WTC11 (cell line): ENCODE data around the gene KIF12. TPM values are rescaled to one million over a fixed set of nuclear protein-coding genes. Genes with fewer than 3 reads are reported as not detected.

ENCODE experiments used
- ATAC-seq: fragments of 200-7000 bp; cut with Tn5 transposase; 2 replicates; pipeline ENCODE4 v1.10.0; 2021; ENCODE audit warnings: mild to moderate bottlenecking, moderate library complexity
- CTCF ChIA-PET: fragments of 300-600 bp; sonication (Branson Sonifier 250); formaldehyde crosslinking; loops from one replicate; lab custom pipeline; 2021; ENCODE audit warnings: antibody characterized with exemption; lab: Charles Lee
- POLR2A ChIA-PET: fragments of 350-600 bp; sonication (Branson Sonifier 250); formaldehyde crosslinking; loops from one replicate; lab custom pipeline; 2021; ENCODE audit warnings: antibody characterized with exemption; lab: Charles Lee
- DNase-seq: peaks from one replicate; pipeline ENCODE4 v3.0.0; 2021; ENCODE audit warnings: low spot score
- H3K27ac Mint-ChIP-seq: 2 replicates; pipeline ENCODE4 v1.8.0; 2021; ENCODE audit warnings: mixed read lengths
- H3K27me3 Mint-ChIP-seq: 2 replicates; pipeline ENCODE4 v1.8.0; 2021; ENCODE audit warnings: low read depth, mild to moderate bottlenecking, moderate library complexity, mixed read lengths
- H3K36me3 Mint-ChIP-seq: 2 replicates; pipeline ENCODE4 v1.8.0; 2021; ENCODE audit warnings: mixed read lengths
- H3K4me1 Mint-ChIP-seq: 2 replicates; pipeline ENCODE4 v1.8.0; 2022; ENCODE audit warnings: mixed read lengths
- H3K4me3 Mint-ChIP-seq: 2 replicates; pipeline ENCODE4 v1.8.0; 2021; ENCODE audit warnings: mild to moderate bottlenecking, moderate library complexity, mixed read lengths
- H3K9me3 Mint-ChIP-seq: 2 replicates; pipeline ENCODE4 v1.8.0; 2021; ENCODE audit warnings: mixed read lengths
- ATF2 ChIP-seq: sonication (generic); formaldehyde crosslinking; IDR thresholded peaks from 2 replicates; pipeline ENCODE4 v1.8.1; 2022; ENCODE audit warnings: low read depth, missing genetic modification reagents, borderline replicate concordance
- CDX4 ChIP-seq: fragments of 250-450 bp; sonication (Bioruptor Pico); IDR thresholded peaks from 2 replicates; pipeline ENCODE4 v1.9.0; 2021; ENCODE audit warnings: moderate library complexity, mild to moderate bottlenecking, inconsistent platforms, borderline replicate concordance
- CREB1 ChIP-seq: sonication (generic); formaldehyde crosslinking; IDR thresholded peaks from 2 replicates; pipeline ENCODE4 v1.8.0; 2023; ENCODE audit warnings: mild to moderate bottlenecking, missing genetic modification reagents
- ELF4 ChIP-seq: sonication (generic); formaldehyde crosslinking; IDR thresholded peaks from 2 replicates; pipeline ENCODE4 v1.8.1; 2022; ENCODE audit warnings: low read depth, mild to moderate bottlenecking, moderate library complexity, missing genetic modification reagents
- GABPB1 ChIP-seq: sonication (generic); formaldehyde crosslinking; IDR thresholded peaks from 2 replicates; pipeline ENCODE4 v1.8.1; 2023; ENCODE audit warnings: mild to moderate bottlenecking, missing genetic modification reagents
- HMGXB4 ChIP-seq: sonication (generic); formaldehyde crosslinking; IDR thresholded peaks from 2 replicates; pipeline ENCODE4 v1.8.1; 2023; ENCODE audit warnings: mild to moderate bottlenecking, moderate library complexity, missing genetic modification reagents
- MLX ChIP-seq: sonication (generic); formaldehyde crosslinking; IDR thresholded peaks from 2 replicates; pipeline ENCODE4 v1.8.1; 2023; ENCODE audit warnings: mild to moderate bottlenecking, missing genetic modification reagents, moderate library complexity
- NFATC4 ChIP-seq: fragments of 250-450 bp; sonication (Bioruptor Pico); IDR thresholded peaks from 2 replicates; pipeline ENCODE4 v1.9.0; 2021; ENCODE audit warnings: mild to moderate bottlenecking
- NFE2L1 ChIP-seq: sonication (generic); formaldehyde crosslinking; IDR thresholded peaks from 2 replicates; pipeline ENCODE4 v1.8.1; 2023; ENCODE audit warnings: missing genetic modification reagents
- RELA ChIP-seq: sonication (generic); formaldehyde crosslinking; IDR thresholded peaks from 2 replicates; pipeline ENCODE4 v1.8.1; 2022; ENCODE audit warnings: missing genetic modification reagents, mild to moderate bottlenecking, borderline replicate concordance
- STAT6 ChIP-seq: sonication (generic); formaldehyde crosslinking; conservative IDR thresholded peaks from 2 replicates; pipeline ENCODE4 v1.8.1; 2023; ENCODE audit warnings: mild to moderate bottlenecking, low read depth, missing genetic modification reagents, moderate library complexity
- USF2 ChIP-seq: sonication (generic); formaldehyde crosslinking; IDR thresholded peaks from 2 replicates; pipeline ENCODE4 v1.8.1; 2023; ENCODE audit warnings: mild to moderate bottlenecking, missing genetic modification reagents, moderate library complexity
- ZBTB43 ChIP-seq: sonication (generic); formaldehyde crosslinking; IDR thresholded peaks from 2 replicates; pipeline ENCODE4 v1.8.1; 2023; ENCODE audit warnings: mild to moderate bottlenecking, missing genetic modification reagents
- ZNF232 ChIP-seq: sonication (generic); formaldehyde crosslinking; IDR thresholded peaks from 2 replicates; pipeline ENCODE4 v1.8.0; 2022; ENCODE audit warnings: mild to moderate bottlenecking, missing genetic modification reagents
- ZNF317 ChIP-seq: sonication (generic); formaldehyde crosslinking; IDR thresholded peaks from 2 replicates; pipeline ENCODE4 v1.8.1; 2023; ENCODE audit warnings: low read depth, mild to moderate bottlenecking, moderate library complexity, missing genetic modification reagents, borderline replicate concordance
- ZNF396 ChIP-seq: fragments of 250-450 bp; sonication (Bioruptor Pico); IDR thresholded peaks from 2 replicates; pipeline ENCODE4 v1.8.0; 2021; ENCODE audit warnings: mild to moderate bottlenecking, moderate library complexity, borderline replicate concordance
- ZSCAN18 ChIP-seq: fragments of 250-450 bp; sonication (Bioruptor Pico); IDR thresholded peaks from 2 replicates; pipeline ENCODE4 v2.1.2; 2022; ENCODE audit warnings: mild to moderate bottlenecking, moderate library complexity
- total RNA-seq: library from RNA; stranded (reverse); gene quantifications from 3 replicates; pipeline ENCODE4 v1.2.3, GENCODE V29; 2021

KIF12 gene
- total RNA-seq, 1 experiment from 2014 or later: 4.0 TPM

- TF ChIP-seq STAT6 (CRISPR knock-in tag): no peak
- no peak for TF ChIP-seq RELA
- no peak for TF ChIP-seq ELF4 (CRISPR knock-in tag)
- TF ChIP-seq CDX4: no peak
- no peak for TF ChIP-seq NFATC4 (CRISPR knock-in tag)
Measured at GRCh38 chr9:114050646-114051045, 48.4 kb downstream of the KIF12 start (continued).

GRCh38 chr9:114050226-114050568 lies 48.9 kb downstream of the KIF12 start:
- no peaks in the 10 kb centered on the region for H3K27me3 Mint-ChIP-seq
- no peak for TF ChIP-seq ZSCAN18
- TF ChIP-seq ZBTB43 (CRISPR knock-in tag): no peak
- TF ChIP-seq GABPB1 (CRISPR knock-in tag): no peak
- no peak for TF ChIP-seq NFE2L1 (CRISPR knock-in tag)
- TF ChIP-seq HMGXB4: no peak
- TF ChIP-seq ZNF396: no peak
- no peak for TF ChIP-seq ZNF232 (CRISPR knock-in tag)
- no peak for TF ChIP-seq ZNF317 (CRISPR knock-in tag)
- no peak for TF ChIP-seq CREB1 (CRISPR knock-in tag)
- no peak for TF ChIP-seq ATF2 (CRISPR knock-in tag)
- no peak for TF ChIP-seq USF2
- no peak for TF ChIP-seq MLX (CRISPR knock-in tag)
- H3K4me1 Mint-ChIP-seq: 0 out of 2 replicates have a peak, but pooled peaks cover under 1% of the 10 kb centered on the region
- no peak overlapping the region for H3K4me3 Mint-ChIP-seq
- H3K9me3 Mint-ChIP-seq: no peaks in the 10 kb centered on the region
- no peak for ATAC-seq
- POLR2A ChIA-PET: no interaction called here
- H3K36me3 Mint-ChIP-seq: peaks cover 18% of the 10 kb centered on the region
- H3K27ac Mint-ChIP-seq: no peak overlapping the region
- CTCF ChIA-PET: interaction anchor here (1.2 kb wide), 1 partner anchor 46 kb away, joined by 3 read pairs; no protein-coding TSS in a partner anchor
- DNase-seq: no peak
